ENCODE results near the gene CDK5RAP2.

GRCh38 chr9:120391691-120392090, 188.3 kb downstream of the CDK5RAP2 start:
- TF ChIP-seq, protein P1, sequence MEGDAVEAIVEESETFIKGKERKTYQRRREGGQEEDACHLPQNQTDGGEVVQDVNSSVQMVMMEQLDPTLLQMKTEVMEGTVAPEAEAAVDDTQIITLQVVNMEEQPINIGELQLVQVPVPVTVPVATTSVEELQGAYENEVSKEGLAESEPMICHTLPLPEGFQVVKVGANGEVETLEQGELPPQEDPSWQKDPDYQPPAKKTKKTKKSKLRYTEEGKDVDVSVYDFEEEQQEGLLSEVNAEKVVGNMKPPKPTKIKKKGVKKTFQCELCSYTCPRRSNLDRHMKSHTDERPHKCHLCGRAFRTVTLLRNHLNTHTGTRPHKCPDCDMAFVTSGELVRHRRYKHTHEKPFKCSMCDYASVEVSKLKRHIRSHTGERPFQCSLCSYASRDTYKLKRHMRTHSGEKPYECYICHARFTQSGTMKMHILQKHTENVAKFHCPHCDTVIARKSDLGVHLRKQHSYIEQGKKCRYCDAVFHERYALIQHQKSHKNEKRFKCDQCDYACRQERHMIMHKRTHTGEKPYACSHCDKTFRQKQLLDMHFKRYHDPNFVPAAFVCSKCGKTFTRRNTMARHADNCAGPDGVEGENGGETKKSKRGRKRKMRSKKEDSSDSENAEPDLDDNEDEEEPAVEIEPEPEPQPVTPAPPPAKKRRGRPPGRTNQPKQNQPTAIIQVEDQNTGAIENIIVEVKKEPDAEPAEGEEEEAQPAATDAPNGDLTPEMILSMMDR (IDR thresholded peaks at IDR 0.05; ENCODE audit: low read depth, low read length): no peak
- TF ChIP-seq MYC (IDR thresholded peaks at IDR 0.05; ENCODE audit: low read depth, low read length): no peak
- no peak for TF ChIP-seq POLR2A (IDR thresholded peaks at IDR 0.05; ENCODE audit: extremely low read depth, insufficient read length)
- TF ChIP-seq, protein P2, sequence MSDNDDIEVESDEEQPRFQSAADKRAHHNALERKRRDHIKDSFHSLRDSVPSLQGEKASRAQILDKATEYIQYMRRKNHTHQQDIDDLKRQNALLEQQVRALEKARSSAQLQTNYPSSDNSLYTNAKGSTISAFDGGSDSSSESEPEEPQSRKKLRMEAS (IDR thresholded peaks at IDR 0.05; ENCODE audit: low read depth, low read length): no peak

Measured in NB4 (cell line).